Inflammatory macrophage (primary cell): ENCODE results near the gene DOCK1.
"Not testable (repeated sequence)": the region's sequence is repeated elsewhere in the genome, so short reads cannot be mapped to it uniquely, and the experiment has no call there.

Experiments
- DNase-seq, 2 donors: peaks; one replicate each; pipeline ENCODE4 v3.0.0-alpha.2; 2020 to 2022

Gene DOCK1

DNA sequence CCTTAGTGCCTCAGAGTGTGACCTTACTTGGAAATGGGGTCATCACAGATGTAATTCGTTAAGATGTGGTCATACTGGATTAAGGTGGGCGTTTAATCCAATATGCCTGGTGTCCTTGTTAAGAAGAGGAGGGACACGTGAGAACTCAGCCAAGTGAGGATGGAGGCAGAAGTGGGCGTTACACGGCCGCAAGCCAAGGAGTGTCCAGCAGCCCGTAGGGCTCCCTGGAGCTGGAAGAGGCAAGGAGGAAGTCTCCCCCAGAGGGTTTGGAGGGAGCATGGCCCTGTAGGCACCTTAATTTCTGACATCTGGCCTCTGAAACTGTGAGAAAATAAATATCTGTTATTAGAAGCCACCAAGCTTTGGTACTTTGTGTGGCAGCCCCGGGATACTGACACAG is 21.3 kb downstream of the DOCK1 start:
- DNase-seq = no peak

- no peak for DNase-seq
These were observed 22.6 kb downstream of the DOCK1 start for GRCh38 chr10:126927799-126928198.

- DNase-seq = no peak
These were observed 23.0 kb downstream of the DOCK1 start for GRCh38 chr10:126928274-126928673.

GRCh38 chr10:126929391-126929790 is 24.2 kb downstream of the DOCK1 start:
- DNase-seq = no peak

GRCh38 chr10:126930131-126930882 is 25.1 kb downstream of the DOCK1 start:
- DNase-seq = no peak

DNA sequence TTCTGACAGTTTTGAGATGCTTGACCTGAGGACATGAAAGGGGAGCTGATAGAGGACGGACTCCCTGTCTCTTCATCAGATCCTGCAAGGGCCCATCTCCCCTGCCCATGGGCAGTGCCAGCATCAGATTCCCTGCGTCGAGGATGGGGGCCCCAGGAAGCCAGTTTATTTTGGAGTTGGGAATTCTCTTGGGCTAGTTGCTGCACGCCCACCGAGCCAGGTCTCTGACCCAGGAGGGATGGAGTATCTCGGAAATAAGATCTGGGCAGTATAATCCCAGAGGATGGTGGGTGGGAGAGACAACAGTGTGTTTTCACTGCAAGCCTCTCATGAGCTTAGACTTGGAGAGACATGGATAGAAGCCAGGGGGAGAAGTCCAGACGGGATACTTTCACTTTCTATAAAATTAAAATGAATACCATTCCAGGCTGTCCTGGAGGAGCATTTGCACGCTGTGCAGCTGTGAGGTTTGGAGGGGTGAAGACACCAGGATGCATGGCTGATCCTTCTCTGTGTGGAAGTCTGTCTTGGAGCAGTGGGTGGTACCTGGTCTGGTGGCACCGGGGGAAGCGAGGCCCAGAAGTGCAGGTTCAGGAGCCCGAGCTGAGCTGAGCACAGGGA is 25.8 kb downstream of the DOCK1 start:
- DNase-seq = no peak

DNA sequence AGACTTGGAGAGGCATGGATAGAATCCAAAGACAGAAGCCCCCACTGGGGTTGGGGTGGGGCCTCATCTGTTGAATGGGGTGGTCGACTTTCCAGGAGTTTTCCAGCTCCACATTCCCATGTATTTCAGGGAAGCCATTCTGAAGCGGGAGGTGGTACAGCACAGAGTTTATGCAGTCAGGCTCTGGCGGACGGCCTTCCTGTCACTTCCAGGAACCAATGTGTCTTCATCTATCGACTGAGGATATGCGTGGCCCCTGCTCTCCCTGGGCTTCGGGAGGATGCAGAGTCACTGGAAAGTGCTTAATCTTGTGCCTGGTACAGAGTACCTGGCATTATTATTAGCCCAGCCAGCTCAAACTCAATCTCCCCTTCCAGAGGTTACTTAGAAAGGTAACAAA is 26.3 kb downstream of the DOCK1 start:
- no peak for DNase-seq

DNA sequence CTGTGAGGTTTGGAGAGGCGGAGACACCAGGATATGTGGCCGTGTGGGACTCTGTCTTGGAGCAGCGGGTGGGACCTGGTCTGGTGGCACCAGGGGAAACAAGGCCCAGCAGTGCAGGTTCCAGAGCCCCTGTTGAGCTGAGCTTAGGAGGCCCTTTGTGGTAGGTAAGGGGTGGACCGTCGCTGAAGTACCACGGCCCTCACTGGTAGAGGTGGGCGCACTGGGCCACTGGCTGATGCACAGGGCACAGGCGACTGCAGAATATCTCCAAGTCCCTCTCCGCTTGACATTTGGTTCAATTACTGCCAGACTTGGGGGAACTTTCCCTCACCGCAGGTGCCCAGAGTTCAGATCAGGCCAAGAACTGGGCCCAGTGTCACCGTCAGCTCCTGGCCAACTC is 27.3 kb downstream of the DOCK1 start:
- no peak for DNase-seq

- DNase-seq = no peak
These were observed 27.9 kb downstream of the DOCK1 start for GRCh38 chr10:126933116-126933515.

GRCh38 chr10:126935263-126935946 is 30.2 kb downstream of the DOCK1 start:
- no peak for DNase-seq

- DNase-seq = no peak
These were observed 31.8 kb downstream of the DOCK1 start for GRCh38 chr10:126937026-126937425.

DNA sequence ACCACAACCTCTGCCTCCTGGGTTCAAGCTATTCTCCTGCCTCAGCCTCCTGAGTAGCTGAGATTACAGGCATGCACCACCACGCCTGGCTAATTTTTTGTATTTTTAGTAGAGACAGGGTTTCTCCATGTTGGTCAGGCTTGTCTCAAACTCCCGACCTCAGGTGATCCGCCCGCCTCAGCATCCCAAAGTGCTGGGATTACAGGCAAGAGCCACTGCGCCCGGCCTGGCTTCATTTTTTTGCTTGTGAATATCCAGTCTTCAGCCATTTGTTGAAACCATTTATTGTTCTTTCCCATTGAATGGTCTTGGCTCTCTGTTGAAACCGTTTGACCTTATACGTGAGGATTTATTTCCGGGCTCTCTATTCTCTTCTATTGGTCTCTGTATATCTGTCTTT is 32.9 kb downstream of the DOCK1 start:
- DNase-seq = not testable (repeated sequence)

DNA sequence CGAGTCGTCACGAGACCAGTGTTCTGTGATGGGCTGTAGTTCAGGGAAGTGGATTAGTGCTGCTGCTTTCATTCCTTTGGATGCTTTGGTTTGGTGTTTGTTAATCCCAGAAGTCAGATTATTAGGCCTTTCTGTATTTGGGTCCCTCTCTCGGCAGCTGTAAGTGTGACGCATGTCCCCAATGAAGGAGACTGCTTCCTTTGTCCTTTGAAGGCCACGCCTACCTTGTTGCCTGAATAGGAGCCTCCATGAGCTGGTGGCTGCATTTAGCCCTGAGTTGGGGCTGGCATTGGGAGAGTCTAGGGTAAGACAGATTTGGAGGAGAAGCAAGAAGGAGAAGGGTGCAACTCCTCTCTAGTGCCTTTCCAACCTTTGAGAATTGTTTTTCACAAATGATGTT is 34.5 kb downstream of the DOCK1 start:
- no peak for DNase-seq

DNA sequence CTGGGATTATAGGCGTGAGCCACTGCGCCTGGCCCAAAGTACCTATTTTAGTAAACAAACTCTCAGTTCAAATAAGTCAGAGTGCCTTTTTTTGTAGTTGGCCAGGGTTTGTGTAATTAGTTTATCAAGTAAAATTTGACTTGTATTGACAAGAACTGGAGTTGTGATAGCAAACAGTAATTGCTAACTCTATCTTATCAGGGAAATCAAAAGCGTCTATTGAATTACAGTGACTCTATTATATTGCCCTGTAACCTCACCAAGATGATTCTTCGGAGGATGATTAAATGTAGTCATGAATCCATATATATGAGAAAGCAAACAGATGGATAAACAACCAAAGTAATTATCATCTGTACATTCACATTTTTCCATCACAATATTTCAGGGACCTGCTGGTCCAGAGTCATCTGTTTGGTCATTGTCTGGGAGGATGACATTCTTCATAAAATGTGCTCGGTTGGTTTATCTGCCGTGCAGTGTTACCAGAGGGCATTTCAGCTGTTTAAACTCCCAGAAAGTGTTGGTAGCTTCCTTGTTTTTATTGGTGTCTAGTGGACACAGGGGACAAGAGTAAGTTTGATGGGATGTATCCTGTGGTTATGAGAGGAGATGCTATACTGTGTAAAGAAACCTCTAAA is 35.6 kb downstream of the DOCK1 start:
- no peak for DNase-seq

DNA sequence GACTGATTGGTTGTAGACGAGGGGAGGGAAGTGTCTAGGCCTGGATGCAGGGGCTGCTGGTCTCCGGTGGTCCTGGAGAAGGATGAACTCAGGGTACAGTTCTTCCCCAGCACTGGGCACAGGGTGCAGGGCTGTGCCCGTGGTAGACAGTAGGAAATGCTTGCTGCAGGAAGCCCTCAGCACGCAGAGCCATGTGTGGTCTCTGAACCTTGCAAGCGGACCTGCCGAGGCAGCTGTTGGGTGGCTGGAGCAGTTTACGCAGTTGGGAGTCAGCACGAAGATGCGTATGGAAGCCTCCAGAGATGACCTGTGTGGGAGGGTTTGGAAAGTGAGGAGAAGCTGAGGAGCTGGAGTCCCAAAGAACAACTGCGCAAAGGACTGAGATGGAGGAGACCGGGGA is 39.0 kb downstream of the DOCK1 start:
- DNase-seq = no peak

DNA sequence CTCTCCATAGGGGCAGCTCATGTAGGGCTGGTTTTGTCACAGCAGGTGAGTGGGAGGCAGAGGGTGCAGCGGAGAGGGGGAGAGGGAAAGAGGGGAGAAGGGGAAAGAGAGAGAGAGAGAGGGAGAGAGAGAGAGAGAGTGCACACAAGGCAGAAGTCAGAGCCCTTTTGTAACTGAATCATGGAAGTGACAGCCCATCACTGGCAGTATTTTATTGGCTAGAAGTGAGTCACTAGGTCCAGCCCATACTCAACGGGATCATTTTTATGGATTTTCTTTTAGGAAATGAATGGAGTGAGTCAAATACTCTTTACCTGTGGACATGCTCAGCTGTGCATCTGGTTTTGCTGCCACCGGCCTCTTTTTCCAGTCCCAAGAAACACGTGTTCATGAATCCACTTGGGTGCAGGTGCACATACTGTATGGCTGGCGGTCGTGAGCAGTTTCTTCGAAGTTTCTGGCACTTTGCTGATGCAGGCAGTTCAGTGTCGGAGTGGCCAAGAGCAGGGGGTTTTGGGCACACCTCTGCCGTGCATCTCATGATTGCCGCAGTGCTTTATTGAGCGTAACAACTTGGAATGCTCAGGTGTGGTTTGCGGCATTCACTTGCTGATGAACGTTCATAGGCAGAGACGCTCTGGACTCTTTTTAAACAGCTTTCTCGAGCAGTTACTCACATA is 40.3 kb downstream of the DOCK1 start:
- DNase-seq = no peak

DNA sequence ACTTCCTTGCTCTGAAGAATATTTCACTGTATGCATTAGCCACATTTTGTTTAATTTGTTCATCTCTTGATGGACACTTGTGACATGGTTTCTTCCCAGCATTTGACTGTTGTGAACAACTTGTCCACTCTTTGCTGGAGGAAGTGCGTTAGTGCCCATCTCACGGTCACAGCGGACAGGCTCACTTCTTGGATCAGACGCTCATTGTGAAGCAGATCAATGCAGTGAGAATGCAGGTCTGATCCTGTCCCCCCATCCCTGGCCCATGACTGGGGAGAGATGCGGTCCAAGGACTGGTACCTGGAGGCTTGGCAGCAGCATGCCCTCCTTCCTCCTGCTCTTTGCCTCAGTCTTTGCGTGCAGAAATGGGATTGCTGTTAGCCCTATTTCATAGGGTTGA is 41.5 kb downstream of the DOCK1 start:
- DNase-seq = no peak

- no peak for DNase-seq
These were observed 43.3 kb downstream of the DOCK1 start for GRCh38 chr10:126948355-126949160.

DNA sequence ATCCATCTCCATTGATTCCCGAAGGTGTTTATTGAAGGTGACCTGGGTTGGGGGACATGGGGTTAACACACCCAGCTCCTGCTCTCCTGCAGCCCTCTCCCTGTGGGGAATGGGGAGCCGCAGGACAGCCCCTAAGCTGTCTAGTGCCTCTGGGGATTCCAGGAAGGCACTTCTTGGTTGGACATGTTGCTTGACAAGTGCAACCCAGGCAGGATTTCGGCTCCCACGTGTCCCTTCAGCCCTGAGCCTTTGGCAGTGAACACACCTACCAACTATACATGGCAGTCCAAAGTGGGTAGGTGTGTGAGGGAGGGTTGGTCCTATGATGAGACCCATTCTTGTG is 43.9 kb downstream of the DOCK1 start:
- DNase-seq = no peak

- DNase-seq = no peak
These were observed 45.3 kb downstream of the DOCK1 start for GRCh38 chr10:126950401-126951105.

DNA sequence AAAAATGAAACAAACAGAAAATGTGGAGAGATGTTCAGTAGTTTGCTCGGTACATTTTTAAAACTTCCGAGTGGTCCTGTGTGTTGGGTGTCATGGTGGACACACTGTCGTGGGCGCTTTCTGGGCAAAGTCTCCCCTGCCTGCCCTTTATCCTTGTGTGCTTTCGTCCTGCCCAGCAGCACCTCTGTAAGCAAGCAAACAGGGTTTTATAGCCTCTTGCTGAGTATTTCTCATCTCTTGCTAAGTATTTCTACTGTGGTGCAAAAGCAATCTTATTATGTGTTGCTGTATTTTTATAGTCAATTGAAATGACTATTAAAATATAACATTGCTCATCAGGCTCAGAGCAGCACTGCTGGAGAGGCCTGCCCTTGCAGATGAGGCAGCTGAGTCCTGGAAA is 48.7 kb downstream of the DOCK1 start:
- DNase-seq = no peak

GRCh38 chr10:126955396-126955795 is 50.2 kb downstream of the DOCK1 start:
- no peak for DNase-seq
